CD4-positive, alpha-beta T cell treated with Interleukin-21 for 1 hour (primary cell): Measurements from ENCODE around the gene GABRD.
A peak's percentile ranks its signal among the peaks of the same experiment; 100 is the strongest.

Experiments used
- DNase-seq: peaks from one replicate; pipeline ENCODE4 v3.0.0-alpha.2; 2020

The GABRD gene

GRCh38 chr1:2018217-2019171 lies 651 bp upstream of the GABRD start:
- DNase-seq = no peak

GRCh38 chr1:2019571-2020309 lies 595 bp downstream of the GABRD start:
- peak; percentile 8 for DNase-seq

GRCh38 chr1:2020310-2020655 lies 1.1 kb downstream of the GABRD start:
- DNase-seq = no peak

GRCh38 chr1:2021550-2021949 lies 2.4 kb downstream of the GABRD start:
- DNase-seq = no peak

- no peak for DNase-seq
These were observed 3.1 kb downstream of the GABRD start for GRCh38 chr1:2022063-2022770.

DNA sequence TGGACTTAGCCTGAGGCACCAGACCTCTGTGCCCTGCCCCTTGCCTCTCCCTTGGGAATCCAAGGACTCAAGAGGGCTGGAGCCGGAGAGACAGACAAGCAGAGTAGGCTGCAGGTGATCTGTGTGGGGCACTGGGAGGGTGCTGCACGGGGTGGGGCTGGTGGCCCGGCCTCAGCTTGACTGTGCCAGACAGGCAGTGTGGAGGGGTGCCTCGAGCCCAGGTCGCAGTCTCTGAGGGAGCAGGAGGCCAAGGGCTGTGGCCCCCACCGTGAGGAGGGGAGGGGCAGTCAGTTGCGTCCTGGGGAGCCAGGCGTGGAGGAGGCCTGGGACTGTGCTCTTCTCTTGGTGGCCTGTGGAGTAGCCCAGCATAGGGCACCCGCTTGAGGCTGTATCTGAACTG lies 4.0 kb downstream of the GABRD start:
- no peak for DNase-seq

- DNase-seq = no peak
These were observed 5.3 kb downstream of the GABRD start for GRCh38 chr1:2024451-2024850.

DNA sequence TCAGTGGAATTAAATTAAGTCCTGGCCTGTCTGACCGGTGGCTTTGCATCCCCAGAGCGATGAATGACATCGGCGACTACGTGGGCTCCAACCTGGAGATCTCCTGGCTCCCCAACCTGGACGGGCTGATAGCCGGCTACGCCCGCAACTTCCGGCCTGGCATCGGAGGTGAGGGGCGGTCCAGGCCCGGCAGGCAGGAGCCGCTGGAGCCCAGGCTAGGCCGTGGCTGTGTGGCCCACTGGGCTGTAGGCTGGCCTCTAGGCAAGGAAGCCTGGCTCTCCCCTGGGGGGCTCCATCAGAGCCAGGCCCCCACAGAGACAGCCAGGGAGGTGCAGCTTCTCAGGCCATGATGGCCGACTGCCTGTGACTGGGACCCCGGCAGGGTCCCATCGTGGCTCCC lies 5.7 kb downstream of the GABRD start:
- no peak for DNase-seq

GRCh38 chr1:2025491-2025981 lies 6.4 kb downstream of the GABRD start:
- DNase-seq = peak; percentile 12

GRCh38 chr1:2027961-2028583 lies 8.9 kb downstream of the GABRD start:
- DNase-seq = no peak

GRCh38 chr1:2028870-2029560 lies 9.9 kb downstream of the GABRD start:
- no peak for DNase-seq

DNA sequence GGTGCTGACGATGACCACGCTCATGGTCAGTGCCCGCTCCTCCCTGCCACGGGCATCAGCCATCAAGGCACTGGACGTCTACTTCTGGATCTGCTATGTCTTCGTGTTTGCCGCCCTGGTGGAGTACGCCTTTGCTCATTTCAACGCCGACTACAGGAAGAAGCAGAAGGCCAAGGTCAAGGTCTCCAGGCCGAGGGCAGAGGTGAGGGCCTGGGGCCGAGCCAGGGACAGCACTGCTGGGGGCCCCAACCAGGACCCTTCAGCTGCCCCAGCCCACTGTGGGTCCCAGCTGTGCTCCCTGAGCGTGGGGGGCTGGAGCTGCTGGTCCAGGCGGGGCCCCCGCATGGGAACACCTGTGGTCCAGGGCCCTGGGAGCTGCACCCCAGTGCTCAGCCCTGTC lies 10.4 kb downstream of the GABRD start:
- DNase-seq = no peak

GRCh38 chr1:2030076-2030871 lies 11.1 kb downstream of the GABRD start:
- DNase-seq = no peak

GRCh38 chr1:2031546-2032540 lies 12.7 kb downstream of the GABRD start:
- no peak for DNase-seq

- no peak for DNase-seq
These were observed 13.6 kb downstream of the GABRD start for GRCh38 chr1:2032737-2033136.

- no peak for DNase-seq
These were observed 14.0 kb downstream of the GABRD start for GRCh38 chr1:2033165-2033564.

GRCh38 chr1:2036287-2036686 lies 17.1 kb downstream of the GABRD start:
- no peak for DNase-seq

- no peak for DNase-seq
These were observed 18.3 kb downstream of the GABRD start for GRCh38 chr1:2037314-2037979.

DNA sequence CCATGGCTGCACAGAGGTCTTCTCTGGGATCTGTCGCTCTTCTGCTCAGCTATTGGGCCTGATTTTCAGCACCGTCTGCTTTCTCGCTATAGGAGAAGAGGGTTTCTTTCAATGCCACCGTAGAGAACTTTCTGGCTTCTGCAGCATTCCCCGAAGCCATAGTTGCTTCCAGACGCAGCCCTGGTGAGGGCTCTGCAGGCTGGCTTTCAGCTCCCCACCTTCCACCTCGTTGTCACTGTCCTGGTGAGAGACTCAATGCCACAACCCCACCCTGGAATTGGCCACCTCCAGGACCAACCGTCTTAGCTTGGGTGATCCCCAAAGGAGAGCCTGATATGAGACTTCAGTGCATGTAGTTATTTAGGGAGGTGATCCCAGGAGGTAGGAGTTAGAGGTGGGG lies 19.1 kb downstream of the GABRD start:
- DNase-seq = no peak

DNA sequence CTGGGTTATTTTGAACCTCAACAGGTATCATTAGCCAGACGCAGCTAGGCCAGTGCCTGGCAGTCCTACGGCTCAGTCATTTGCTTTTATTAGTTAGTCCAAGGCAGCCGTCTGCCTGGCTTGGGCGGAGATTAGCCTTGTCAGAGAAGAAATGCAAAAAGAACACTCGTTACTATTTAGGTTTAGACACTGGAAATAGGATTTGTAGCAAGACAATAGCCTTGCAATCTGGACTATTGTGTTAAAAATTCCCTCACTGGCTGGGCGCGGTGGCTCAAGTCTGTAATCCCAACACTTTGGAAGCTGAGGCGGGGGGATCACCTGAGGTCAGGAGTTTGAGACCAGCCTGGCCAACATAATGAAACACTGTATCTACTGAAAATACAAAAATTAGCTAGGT lies 20.1 kb downstream of the GABRD start:
- no peak for DNase-seq
